VCaP (cell line): ENCODE data around the gene C10orf88.
"Not testable (repeated sequence)": the region's sequence is repeated elsewhere in the genome, so short reads cannot be mapped to it uniquely, and the experiment has no call there.

Source experiments
- H3K27ac ChIP-seq: fragments of 450-650 bp; 2 replicates; pipeline ENCODE4 v1.5.1; 2017
- TF ChIP-seq, protein P1 (sequence below): fragments of 450-650 bp; conservative IDR thresholded peaks from 2 replicates; pipeline ENCODE4 v1.5.1; 2017; ENCODE audit warnings: mild to moderate bottlenecking, moderate library complexity

Gene C10orf88

DNA sequence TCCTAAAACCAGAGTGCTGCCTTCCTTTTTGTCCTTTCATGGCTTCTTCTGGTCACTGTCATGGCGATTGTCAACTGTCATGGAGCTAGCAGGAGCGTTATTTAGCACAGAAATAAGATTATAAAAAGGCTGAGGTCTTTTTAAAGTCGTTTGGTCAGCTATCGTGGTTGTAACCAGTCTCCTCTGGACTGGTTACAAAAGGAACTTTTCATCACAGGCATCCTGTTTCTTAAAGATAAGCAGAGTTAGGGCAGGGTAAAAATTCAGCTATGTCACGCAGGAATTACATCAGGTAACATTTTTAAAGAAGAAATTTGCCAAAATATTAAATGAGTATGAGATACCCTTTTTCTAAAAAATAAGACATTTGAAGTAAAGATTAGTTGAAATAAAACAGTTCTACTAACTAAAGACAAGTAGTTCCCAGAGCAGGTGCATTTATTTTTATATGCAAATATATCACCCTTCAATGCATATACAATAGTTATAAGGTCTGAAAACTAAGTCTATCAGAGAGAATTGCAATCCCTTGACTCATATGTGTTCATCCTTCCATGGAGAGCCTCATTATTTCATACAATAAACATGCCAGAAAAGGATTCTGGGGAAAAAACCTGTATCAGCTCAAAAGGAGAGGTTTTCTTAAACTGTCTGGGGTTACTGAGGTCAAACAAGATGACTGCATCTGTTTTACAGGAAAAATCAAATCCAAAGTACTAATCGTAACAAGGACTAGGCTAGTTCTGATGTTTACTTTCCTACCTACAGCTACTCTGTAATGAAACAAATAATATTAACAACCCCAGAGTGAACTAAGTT is 22.7 kb downstream of the C10orf88 start:
- no peak overlapping the region for H3K27ac ChIP-seq
- TF ChIP-seq, protein P1, sequence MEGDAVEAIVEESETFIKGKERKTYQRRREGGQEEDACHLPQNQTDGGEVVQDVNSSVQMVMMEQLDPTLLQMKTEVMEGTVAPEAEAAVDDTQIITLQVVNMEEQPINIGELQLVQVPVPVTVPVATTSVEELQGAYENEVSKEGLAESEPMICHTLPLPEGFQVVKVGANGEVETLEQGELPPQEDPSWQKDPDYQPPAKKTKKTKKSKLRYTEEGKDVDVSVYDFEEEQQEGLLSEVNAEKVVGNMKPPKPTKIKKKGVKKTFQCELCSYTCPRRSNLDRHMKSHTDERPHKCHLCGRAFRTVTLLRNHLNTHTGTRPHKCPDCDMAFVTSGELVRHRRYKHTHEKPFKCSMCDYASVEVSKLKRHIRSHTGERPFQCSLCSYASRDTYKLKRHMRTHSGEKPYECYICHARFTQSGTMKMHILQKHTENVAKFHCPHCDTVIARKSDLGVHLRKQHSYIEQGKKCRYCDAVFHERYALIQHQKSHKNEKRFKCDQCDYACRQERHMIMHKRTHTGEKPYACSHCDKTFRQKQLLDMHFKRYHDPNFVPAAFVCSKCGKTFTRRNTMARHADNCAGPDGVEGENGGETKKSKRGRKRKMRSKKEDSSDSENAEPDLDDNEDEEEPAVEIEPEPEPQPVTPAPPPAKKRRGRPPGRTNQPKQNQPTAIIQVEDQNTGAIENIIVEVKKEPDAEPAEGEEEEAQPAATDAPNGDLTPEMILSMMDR: no peak

DNA sequence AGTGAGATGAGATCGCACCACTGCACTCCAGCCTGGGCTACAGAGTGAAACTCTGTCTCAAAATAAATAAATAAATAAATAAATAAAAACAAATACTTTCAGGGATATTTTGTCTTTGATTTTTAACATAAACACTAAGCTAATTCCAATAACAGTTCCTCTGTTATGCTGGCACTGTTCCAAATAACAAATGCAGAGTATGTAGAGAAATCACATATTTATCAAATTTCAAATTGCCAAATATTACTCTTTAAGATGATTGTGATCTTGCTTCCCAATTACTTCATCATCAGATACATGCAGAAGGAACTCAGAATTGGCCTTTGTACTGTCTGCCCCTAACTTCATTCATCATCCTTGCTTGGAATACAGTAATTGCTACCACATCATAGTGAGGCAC is 23.9 kb downstream of the C10orf88 start:
- TF ChIP-seq, protein P1: no peak
- H3K27ac ChIP-seq: no peak overlapping the region

DNA sequence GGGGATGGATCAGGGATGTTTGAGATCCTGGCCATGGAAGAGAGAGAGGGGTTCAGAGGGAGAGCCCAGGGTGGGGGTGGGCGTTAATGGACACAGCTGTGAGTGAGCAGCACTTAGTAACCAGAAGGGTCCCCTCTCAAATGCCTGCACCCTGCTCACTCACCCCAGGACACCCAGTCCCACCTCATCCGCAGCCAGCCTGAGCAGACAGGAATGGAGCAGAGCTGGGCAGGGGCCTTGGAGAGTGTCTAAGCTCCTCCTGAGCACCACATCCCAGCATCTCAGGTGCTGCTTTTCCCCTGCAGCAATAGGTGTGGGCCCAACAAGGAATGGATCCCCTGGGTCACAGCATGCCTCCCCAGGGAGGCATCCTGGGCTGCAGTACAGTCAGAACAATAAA is 38.3 kb downstream of the C10orf88 start:
- no peak overlapping the region for H3K27ac ChIP-seq
- TF ChIP-seq, protein P1: no peak

DNA sequence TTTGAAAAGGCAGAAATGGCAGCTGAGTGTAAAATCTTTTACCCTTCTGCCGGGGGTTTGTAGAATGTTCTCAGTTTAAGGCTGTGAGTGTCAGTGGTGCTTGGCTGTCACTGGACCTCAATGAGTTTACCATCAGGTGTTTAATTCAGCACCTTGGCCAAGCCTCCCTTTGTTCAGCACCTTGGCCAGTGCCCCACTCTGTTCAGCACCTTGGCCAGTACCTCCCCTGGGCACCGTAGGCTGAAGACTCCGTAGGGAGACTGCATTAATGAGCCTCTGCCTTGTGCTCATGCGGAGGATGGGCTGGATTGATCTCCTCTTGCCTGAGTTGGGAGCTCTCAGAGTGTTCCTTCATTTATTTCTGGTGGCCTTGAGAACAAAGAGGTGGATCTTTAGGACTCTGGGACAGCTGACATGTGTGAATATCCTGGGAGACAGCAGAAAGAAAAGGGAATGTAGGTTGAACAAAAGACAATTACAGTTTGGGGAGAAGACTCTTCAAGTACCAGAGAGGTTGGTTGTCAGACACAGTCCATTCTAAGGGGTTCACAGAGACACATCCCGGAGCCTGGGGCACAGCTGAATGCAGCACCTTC is 42.0 kb downstream of the C10orf88 start:
- TF ChIP-seq, protein P1: no peak
- H3K27ac ChIP-seq: no peak overlapping the region

DNA sequence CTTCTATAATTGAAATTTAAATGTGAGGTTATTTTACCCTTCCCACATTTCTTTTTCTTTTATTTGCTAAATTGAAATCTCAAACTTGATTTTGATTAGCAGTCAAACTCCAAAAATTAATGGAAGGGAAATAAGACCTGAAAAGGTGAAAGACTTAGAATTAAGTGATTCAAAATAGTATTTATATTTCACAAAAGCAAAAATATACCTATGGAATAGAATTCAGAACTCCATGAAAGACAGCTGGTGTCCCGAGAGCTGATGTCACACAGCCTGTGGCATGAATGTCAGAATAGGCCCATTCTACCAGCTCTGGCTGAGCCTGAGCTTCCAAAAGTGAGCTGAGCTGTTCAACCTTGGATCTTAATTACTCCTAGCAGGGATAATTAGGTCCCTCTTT is 43.7 kb downstream of the C10orf88 start, which contains the start of gene FAM24A:
TSS of gene FAM24A (plus strand) at position 301 of the 400 bp plus-strand sequence. CDS start 1,025 bp downstream, outside the sequence.
- TF ChIP-seq, protein P1: no peak
- no peak within 1 kb of the TSS for H3K27ac ChIP-seq

DNA sequence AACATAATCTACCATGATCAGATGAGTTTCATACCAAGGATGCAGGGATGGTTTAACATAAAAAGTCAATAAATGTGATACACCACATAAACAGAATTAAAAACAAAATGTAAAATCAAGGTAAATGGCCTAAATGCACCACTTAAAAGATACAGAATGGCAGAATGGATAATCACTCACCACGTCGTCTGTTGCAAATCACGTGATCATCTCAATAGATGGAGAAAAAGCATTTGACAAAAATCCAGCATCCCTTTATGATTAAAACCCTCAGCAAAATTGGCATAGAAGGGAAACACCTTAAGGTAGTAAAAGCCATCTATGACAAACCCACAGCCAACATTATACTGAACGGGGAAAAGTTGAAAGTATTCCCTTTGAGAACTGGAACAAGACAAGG is 50.2 kb downstream of the C10orf88 start:
- not testable (repeated sequence) for H3K27ac ChIP-seq

DNA sequence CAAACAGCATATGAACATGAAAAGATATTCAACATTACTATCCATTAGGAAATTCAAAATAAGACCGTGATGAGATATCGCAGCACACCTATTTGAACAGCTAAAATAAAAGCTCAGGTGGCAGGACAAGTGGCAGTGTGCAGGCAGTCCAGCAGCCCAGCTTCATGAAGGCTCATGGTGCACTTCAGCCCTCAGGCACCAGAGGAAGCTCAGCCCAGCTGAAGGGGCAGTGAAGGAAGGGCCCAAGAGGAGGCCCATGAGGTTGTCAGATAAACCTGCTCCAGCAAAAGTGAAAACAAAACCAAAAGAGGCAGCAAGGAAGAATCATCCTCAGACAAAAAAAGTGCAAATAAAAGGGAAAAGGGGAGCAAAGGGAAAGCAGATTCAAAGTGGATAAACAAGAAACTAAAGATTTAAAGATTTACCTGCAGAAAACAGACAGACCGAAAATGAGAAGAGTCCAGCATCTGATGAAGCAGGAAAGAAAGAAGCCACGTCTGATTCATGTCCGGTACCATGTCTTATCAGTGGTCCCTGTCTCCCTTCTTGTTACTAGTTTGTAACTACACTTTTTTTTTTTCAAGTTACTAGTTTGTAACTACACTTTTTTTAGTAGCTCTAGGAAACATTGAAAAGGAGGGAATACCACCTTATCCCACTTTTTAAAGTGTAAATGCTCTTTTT is 59.6 kb downstream of the C10orf88 start:
- H3K27ac ChIP-seq: no peak overlapping the region
- TF ChIP-seq, protein P1: no peak
